ENCODE results near the gene TGFBRAP1. TPM values are rescaled to one million over a fixed set of nuclear protein-coding genes. Genes with fewer than 3 reads are reported as not detected.

Gene TGFBRAP1
- total RNA-seq, 1 experiment from 2014 or later, result 24.8 TPM

GRCh38 chr2:105287692-105288091, 41.8 kb downstream of the TGFBRAP1 start:
- Histone ChIP-seq H3K27me3 (replicated peaks; ENCODE audit: insufficient read depth, low read depth, low read length, poor library complexity) (no peaks in the 10 kb centered on the region), H3K4me1 (ENCODE audit: insufficient read depth, low read length, poor library complexity, severe bottlenecking) (no peaks in the 10 kb centered on the region), H3K36me3 (ENCODE audit: insufficient read depth, low read length, poor library complexity, severe bottlenecking) (peaks cover 15% of the 10 kb centered on the region), H3K9me3 (ENCODE audit: low read depth, low read length, poor library complexity, severe bottlenecking) (no peaks in the 10 kb centered on the region), H3K4me3 (ENCODE audit: low read depth, low read length, poor library complexity, severe bottlenecking) (no peak overlapping the region), H3K27ac (ENCODE audit: low read depth, low read length, poor library complexity, severe bottlenecking) (no peak overlapping the region)
- CTCF ChIA-PET, result no interaction called here
- peak; percentile 42 for DNase-seq (ENCODE audit: low spot score)
- BruUV-seq (replicated peaks), result no TSS peak
- intact Hi-C loops (cut with micrococcal nuclease; ENCODE audit: unreplicated experiment), result no loop called here
- TF ChIP-seq EZH2 (IDR thresholded peaks at IDR 0.05; ENCODE audit: borderline replicate concordance, low read depth, low read length, poor library complexity, severe bottlenecking), result no peak
- TF ChIP-seq, protein P1, sequence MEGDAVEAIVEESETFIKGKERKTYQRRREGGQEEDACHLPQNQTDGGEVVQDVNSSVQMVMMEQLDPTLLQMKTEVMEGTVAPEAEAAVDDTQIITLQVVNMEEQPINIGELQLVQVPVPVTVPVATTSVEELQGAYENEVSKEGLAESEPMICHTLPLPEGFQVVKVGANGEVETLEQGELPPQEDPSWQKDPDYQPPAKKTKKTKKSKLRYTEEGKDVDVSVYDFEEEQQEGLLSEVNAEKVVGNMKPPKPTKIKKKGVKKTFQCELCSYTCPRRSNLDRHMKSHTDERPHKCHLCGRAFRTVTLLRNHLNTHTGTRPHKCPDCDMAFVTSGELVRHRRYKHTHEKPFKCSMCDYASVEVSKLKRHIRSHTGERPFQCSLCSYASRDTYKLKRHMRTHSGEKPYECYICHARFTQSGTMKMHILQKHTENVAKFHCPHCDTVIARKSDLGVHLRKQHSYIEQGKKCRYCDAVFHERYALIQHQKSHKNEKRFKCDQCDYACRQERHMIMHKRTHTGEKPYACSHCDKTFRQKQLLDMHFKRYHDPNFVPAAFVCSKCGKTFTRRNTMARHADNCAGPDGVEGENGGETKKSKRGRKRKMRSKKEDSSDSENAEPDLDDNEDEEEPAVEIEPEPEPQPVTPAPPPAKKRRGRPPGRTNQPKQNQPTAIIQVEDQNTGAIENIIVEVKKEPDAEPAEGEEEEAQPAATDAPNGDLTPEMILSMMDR (conservative IDR thresholded peaks at IDR 0.05; ENCODE audit: low read depth, low read length), result peak; percentile 58
- POLR2A ChIA-PET (ENCODE audit: low non-redundant PET), result no interaction called here

- TF ChIP-seq EZH2 (IDR thresholded peaks at IDR 0.05; ENCODE audit: borderline replicate concordance, low read depth, low read length, poor library complexity, severe bottlenecking), result no peak
- TF ChIP-seq, protein P1 (conservative IDR thresholded peaks at IDR 0.05; ENCODE audit: low read depth, low read length), result no peak
- peaks cover 22% of the 10 kb centered on the region for H3K36me3 ChIP-seq (ENCODE audit: insufficient read depth, low read length, poor library complexity, severe bottlenecking)
- no peaks in the 10 kb centered on the region for H3K4me1 ChIP-seq (ENCODE audit: insufficient read depth, low read length, poor library complexity, severe bottlenecking)
- DNase-seq (ENCODE audit: low spot score), result no peak
- H3K27ac ChIP-seq (ENCODE audit: low read depth, low read length, poor library complexity, severe bottlenecking), result no peak overlapping the region
- no peak overlapping the region for H3K4me3 ChIP-seq (ENCODE audit: low read depth, low read length, poor library complexity, severe bottlenecking)
- no peaks in the 10 kb centered on the region for H3K27me3 ChIP-seq (replicated peaks; ENCODE audit: insufficient read depth, low read depth, low read length, poor library complexity)
- POLR2A ChIA-PET (ENCODE audit: low non-redundant PET), result interaction anchor here (0.6 kb wide), 1 partner anchor 8 kb away, joined by 3 read pairs; no protein-coding TSS in a partner anchor
- CTCF ChIA-PET, result no interaction called here
- no peaks in the 10 kb centered on the region for H3K9me3 ChIP-seq (ENCODE audit: low read depth, low read length, poor library complexity, severe bottlenecking)
- intact Hi-C loops (cut with micrococcal nuclease; ENCODE audit: unreplicated experiment), result no loop called here
- BruUV-seq (replicated peaks), result no TSS peak
Observed at GRCh38 chr2:105283532-105283931, 46.0 kb downstream of the TGFBRAP1 start.

DNA sequence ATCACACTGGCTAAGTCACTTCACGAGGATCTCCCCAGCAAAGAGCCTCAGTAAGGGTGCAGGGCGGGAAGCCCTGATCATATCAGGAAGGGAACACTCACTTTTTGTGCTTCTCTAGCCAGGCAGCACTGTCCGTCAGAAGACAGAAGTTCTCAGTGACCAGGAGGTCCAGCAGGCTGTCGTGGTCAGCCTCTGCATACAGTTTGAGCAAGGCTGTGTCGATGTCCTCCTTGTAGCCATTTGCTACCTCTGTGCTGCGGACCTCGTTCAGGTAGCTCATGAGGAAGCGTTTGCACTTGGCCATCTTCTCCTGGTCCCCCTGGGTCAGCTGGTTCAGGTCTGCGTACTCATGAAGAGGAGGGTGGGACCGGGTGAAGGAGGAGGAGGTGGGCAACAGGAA, 49.3 kb downstream of the TGFBRAP1 start:
- no peak for TF ChIP-seq EZH2 (IDR thresholded peaks at IDR 0.05; ENCODE audit: borderline replicate concordance, low read depth, low read length, poor library complexity, severe bottlenecking)
- TF ChIP-seq, protein P1 (conservative IDR thresholded peaks at IDR 0.05; ENCODE audit: low read depth, low read length), result no peak
- ChIA-PET POLR2A (ENCODE audit: low non-redundant PET) (no interaction called here), CTCF (no interaction called here)
- intact Hi-C loops (cut with micrococcal nuclease; ENCODE audit: unreplicated experiment), result no loop called here
- Histone ChIP-seq H3K27me3 (replicated peaks; ENCODE audit: insufficient read depth, low read depth, low read length, poor library complexity) (no peaks in the 10 kb centered on the region), H3K36me3 (ENCODE audit: insufficient read depth, low read length, poor library complexity, severe bottlenecking) (peaks cover 24% of the 10 kb centered on the region), H3K9me3 (ENCODE audit: low read depth, low read length, poor library complexity, severe bottlenecking) (no peaks in the 10 kb centered on the region), H3K4me1 (ENCODE audit: insufficient read depth, low read length, poor library complexity, severe bottlenecking) (no peaks in the 10 kb centered on the region), H3K27ac (ENCODE audit: low read depth, low read length, poor library complexity, severe bottlenecking) (no peak overlapping the region), H3K4me3 (ENCODE audit: low read depth, low read length, poor library complexity, severe bottlenecking) (no peak overlapping the region)
- no TSS peak for BruUV-seq (replicated peaks)
- DNase-seq (ENCODE audit: low spot score), result no peak
